HepG2 (cell line): ENCODE data around the gene NFE2L3. TPM values are rescaled to one million over a fixed set of nuclear protein-coding genes. Genes with fewer than 3 reads are reported as not detected.
A peak's percentile ranks its signal among the peaks of the same experiment; 100 is the strongest.

Experiments used
- DZIP1 ChIP-seq: sonication (generic); formaldehyde crosslinking; IDR thresholded peaks from 2 replicates; pipeline ENCODE4 v1.5.0; 2020; ENCODE audit warnings: mild to moderate bottlenecking, missing genetic modification reagents
- FOXJ3 ChIP-seq: sonication (generic); formaldehyde crosslinking; IDR thresholded peaks from 2 replicates; pipeline ENCODE4 v1.4.0; 2020; ENCODE audit warnings: missing genetic modification reagents, mild to moderate bottlenecking, borderline replicate concordance
- GATAD2A ChIP-seq: IDR thresholded peaks from 2 replicates; pipeline ENCODE4 v1.6.1; 2016
- GMEB1 ChIP-seq: sonication (generic); formaldehyde crosslinking; IDR thresholded peaks from 2 replicates; pipeline ENCODE4 v1.5.1; 2020; ENCODE audit warnings: missing genetic modification reagents, mild to moderate bottlenecking, borderline replicate concordance
- HNF4A ChIP-seq: sonication (generic); formaldehyde crosslinking; IDR thresholded peaks from 2 replicates; pipeline ENCODE4 v1.4.0; 2020; ENCODE audit warnings: missing genetic modification reagents
- RFX5 ChIP-seq: IDR thresholded peaks from 2 replicates; pipeline ENCODE4 v1.6.1; 2011; ENCODE audit warnings: low read depth, low read length, improper control_type of control experiment
- TMF1 ChIP-seq: sonication (generic); formaldehyde crosslinking; IDR thresholded peaks from 2 replicates; pipeline ENCODE4 v1.8.1; 2022; ENCODE audit warnings: low read depth, missing genetic modification reagents
- ZBED4 ChIP-seq: sonication (generic); formaldehyde crosslinking; IDR thresholded peaks from 2 replicates; pipeline ENCODE4 v1.4.0; 2020; ENCODE audit warnings: missing genetic modification reagents, borderline replicate concordance
- ZC3H4 ChIP-seq: sonication (generic); formaldehyde crosslinking; IDR thresholded peaks from 2 replicates; pipeline ENCODE4 v1.4.0; 2020; ENCODE audit warnings: missing genetic modification reagents, borderline replicate concordance
- ZNF335 ChIP-seq: sonication (generic); formaldehyde crosslinking; IDR thresholded peaks from 2 replicates; pipeline ENCODE4 v1.4.0; 2020; ENCODE audit warnings: missing genetic modification reagents
- ZNF546 ChIP-seq: sonication (generic); formaldehyde crosslinking; conservative IDR thresholded peaks from 2 replicates; pipeline ENCODE4 v1.8.1; 2023; ENCODE audit warnings: mild to moderate bottlenecking, missing genetic modification reagents
- ZNF572 ChIP-seq: sonication (generic); formaldehyde crosslinking; IDR thresholded peaks from 2 replicates; pipeline ENCODE4 v1.5.1; 2020; ENCODE audit warnings: mild to moderate bottlenecking, missing genetic modification reagents
- ZSCAN5A ChIP-seq: sonication (generic); formaldehyde crosslinking; IDR thresholded peaks from 2 replicates; pipeline ENCODE4 v1.8.0; 2022; ENCODE audit warnings: mild to moderate bottlenecking, missing genetic modification reagents, borderline replicate concordance
- polyA plus RNA-seq, 8 experiments: library from polyadenylated mRNA; depleted of rRNA in 3 of 8; stranded (reverse) in 7 of 8; unstranded in 1 of 8; fragments of >200 nt; fragmentation: Illumina TruSeq in 4 of 8; extraction: Trizol in 4 of 8; gene quantifications; 2 replicates each; pipeline versions ENCODE4 v1.2.1 to v1.2.3, GENCODE V29; 2011 to 2016; ENCODE audit warnings: low read depth in 4 of 8, missing spikeins in 1 of 8, mixed read lengths in 1 of 8; ENCODE audit not compliant: insufficient read depth in 1 of 8
- total RNA-seq, 5 experiments: library from RNA; depleted of rRNA; stranded (reverse); fragments of >200 nt; fragmentation: Illumina TruSeq; extraction: Trizol; gene quantifications; 2 replicates each; pipeline ENCODE4 v1.2.3, GENCODE V29; 2016; ENCODE audit warnings: low read depth in 1 of 5
- TF ChIP-seq, protein P1 (sequence below): IDR thresholded peaks from 2 replicates; pipeline ENCODE4 v1.6.1; 2016; ENCODE audit warnings: missing compliant biosample characterization, missing genetic modification reagents, borderline replicate concordance
- TF ChIP-seq, protein P2 (sequence below): sonication (generic); formaldehyde crosslinking; IDR thresholded peaks from 2 replicates; pipeline ENCODE4 v1.4.0; 2020; ENCODE audit warnings: missing genetic modification reagents

NFE2L3 gene
- total and polyA plus RNA-seq, 2 of the 13 experiments (the other 11 are each of a cell fraction or from before 2014, with no cell fraction given) = 11.4 to 19.4 TPM

- TF ChIP-seq ZBED4 (0 out of 2 replicates have a peak, but pooled peaks have one; percentile 40), FOXJ3 (CRISPR knock-in tag) (no peak), ZNF546 (peak; percentile 71; the same call in 1 of the 2 replicates), ZSCAN5A (0 out of 2 replicates have a peak, but pooled peaks have one; percentile 7), ZNF335 (CRISPR knock-in tag) (0 out of 2 replicates have a peak, but pooled peaks have one; percentile 61), GMEB1 (CRISPR knock-in tag) (peak; percentile 95), ZC3H4 (CRISPR knock-in tag) (no peak; the same call in 1 of the 2 replicates), ZNF572 (CRISPR knock-in tag) (no peak), GATAD2A (peak; percentile 14; the same call in 1 of the 2 replicates), DZIP1 (no peak), HNF4A (no peak), RFX5 (no peak), TMF1 (CRISPR knock-in tag) (peak; percentile 81)
- TF ChIP-seq, protein P1, sequence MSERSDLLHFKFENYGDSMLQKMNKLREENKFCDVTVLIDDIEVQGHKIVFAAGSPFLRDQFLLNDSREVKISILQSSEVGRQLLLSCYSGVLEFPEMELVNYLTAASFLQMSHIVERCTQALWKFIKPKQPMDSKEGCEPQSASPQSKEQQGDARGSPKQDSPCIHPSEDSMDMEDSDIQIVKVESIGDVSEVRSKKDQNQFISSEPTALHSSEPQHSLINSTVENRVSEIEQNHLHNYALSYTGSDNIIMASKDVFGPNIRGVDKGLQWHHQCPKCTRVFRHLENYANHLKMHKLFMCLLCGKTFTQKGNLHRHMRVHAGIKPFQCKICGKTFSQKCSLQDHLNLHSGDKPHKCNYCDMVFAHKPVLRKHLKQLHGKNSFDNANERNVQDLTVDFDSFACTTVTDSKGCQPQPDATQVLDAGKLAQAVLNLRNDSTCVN (CRISPR knock-in tag) = peak; percentile 96
- TF ChIP-seq, protein P2, sequence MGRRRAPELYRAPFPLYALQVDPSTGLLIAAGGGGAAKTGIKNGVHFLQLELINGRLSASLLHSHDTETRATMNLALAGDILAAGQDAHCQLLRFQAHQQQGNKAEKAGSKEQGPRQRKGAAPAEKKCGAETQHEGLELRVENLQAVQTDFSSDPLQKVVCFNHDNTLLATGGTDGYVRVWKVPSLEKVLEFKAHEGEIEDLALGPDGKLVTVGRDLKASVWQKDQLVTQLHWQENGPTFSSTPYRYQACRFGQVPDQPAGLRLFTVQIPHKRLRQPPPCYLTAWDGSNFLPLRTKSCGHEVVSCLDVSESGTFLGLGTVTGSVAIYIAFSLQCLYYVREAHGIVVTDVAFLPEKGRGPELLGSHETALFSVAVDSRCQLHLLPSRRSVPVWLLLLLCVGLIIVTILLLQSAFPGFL (CRISPR knock-in tag) = no peak
Measured at GRCh38 chr7:26200444-26201246, 48.6 kb downstream of the NFE2L3 start, which contains the start of gene HNRNPA2B1 (continued).
